ENCODE data around the gene ARFGAP1.
A peak's percentile ranks its signal among the peaks of the same experiment; 100 is the strongest.

The ARFGAP1 gene

GRCh38 chr20:63268671-63269439 lies 3.8 kb upstream of the ARFGAP1 start:
- Histone ChIP-seq H3K4me1 (ENCODE audit: control insufficient read depth in 2 of 2, insufficient read depth in 2 of 2, low read length in 2 of 2) (peaks cover 4 to 9% of the 10 kb centered on the region in 2 donors), H3K27me3 (ENCODE audit: control insufficient read depth in 2 of 2, insufficient read depth in 2 of 2, low read length in 2 of 2) (peaks cover 0 to 9% of the 10 kb centered on the region in 2 donors), H3K27ac (ENCODE audit: low read depth in 2 of 2, low read length in 2 of 2) (no peak overlapping the region), H3K36me3 (ENCODE audit: control insufficient read depth in 2 of 2, insufficient read depth in 2 of 2, low read length in 2 of 2) (no peaks in the 10 kb centered on the region), H3K4me3 (ENCODE audit: low read length in 2 of 2) (no peak overlapping the region), H3K9ac (ENCODE audit: low read depth in 1 of 2, low read length in 2 of 2) (no peak overlapping the region), H3K9me3 (ENCODE audit: control insufficient read depth in 2 of 2, low read length in 2 of 2) (no peaks in the 10 kb centered on the region)

DNA sequence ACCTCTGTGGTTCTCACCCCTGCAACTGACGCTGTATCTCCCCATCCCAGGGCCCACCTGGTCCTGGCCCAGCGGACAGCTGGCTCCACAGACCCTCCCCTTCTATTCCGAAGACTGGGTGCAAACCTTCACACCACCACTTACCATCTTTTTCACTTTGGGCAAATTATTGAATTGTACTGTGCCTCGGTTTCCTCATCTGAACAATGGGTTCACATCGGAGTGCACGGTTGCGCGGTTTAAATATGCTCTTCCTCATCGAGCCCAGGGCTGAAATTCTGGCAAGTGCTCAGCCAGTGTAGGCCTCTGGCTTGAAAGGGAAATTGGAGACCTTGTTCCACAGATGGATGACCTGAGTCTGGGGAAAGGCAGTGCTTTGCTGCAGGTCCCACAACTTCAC lies 2.9 kb upstream of the ARFGAP1 start:
- Histone ChIP-seq H3K27ac (ENCODE audit: low read depth in 2 of 2, low read length in 2 of 2) (no peak overlapping the region), H3K36me3 (ENCODE audit: control insufficient read depth in 2 of 2, insufficient read depth in 2 of 2, low read length in 2 of 2) (no peaks in the 10 kb centered on the region), H3K4me3 (ENCODE audit: low read length in 2 of 2) (no peak overlapping the region), H3K9ac (ENCODE audit: low read depth in 1 of 2, low read length in 2 of 2) (no peak overlapping the region), H3K27me3 (ENCODE audit: control insufficient read depth in 2 of 2, insufficient read depth in 2 of 2, low read length in 2 of 2) (peaks cover 0 to 9% of the 10 kb centered on the region in 2 donors), H3K4me1 (ENCODE audit: control insufficient read depth in 2 of 2, insufficient read depth in 2 of 2, low read length in 2 of 2) (peaks cover 7 to 11% of the 10 kb centered on the region in 2 donors), H3K9me3 (ENCODE audit: control insufficient read depth in 2 of 2, low read length in 2 of 2) (no peaks in the 10 kb centered on the region)

GRCh38 chr20:63270606-63271325 lies 1.8 kb upstream of the ARFGAP1 start:
- Histone ChIP-seq H3K4me1 (ENCODE audit: control insufficient read depth in 2 of 2, insufficient read depth in 2 of 2, low read length in 2 of 2) (peaks cover 8 to 11% of the 10 kb centered on the region in 2 donors), H3K27ac (ENCODE audit: low read depth in 2 of 2, low read length in 2 of 2) (no peak overlapping the region), H3K9me3 (ENCODE audit: control insufficient read depth in 2 of 2, low read length in 2 of 2) (no peaks in the 10 kb centered on the region), H3K27me3 (ENCODE audit: control insufficient read depth in 2 of 2, insufficient read depth in 2 of 2, low read length in 2 of 2) (peaks cover 0 to 8% of the 10 kb centered on the region in 2 donors), H3K36me3 (ENCODE audit: control insufficient read depth in 2 of 2, insufficient read depth in 2 of 2, low read length in 2 of 2) (no peaks in the 10 kb centered on the region), H3K4me3 (ENCODE audit: low read length in 2 of 2) (no peak overlapping the region), H3K9ac (ENCODE audit: low read depth in 1 of 2, low read length in 2 of 2) (no peak overlapping the region)

DNA sequence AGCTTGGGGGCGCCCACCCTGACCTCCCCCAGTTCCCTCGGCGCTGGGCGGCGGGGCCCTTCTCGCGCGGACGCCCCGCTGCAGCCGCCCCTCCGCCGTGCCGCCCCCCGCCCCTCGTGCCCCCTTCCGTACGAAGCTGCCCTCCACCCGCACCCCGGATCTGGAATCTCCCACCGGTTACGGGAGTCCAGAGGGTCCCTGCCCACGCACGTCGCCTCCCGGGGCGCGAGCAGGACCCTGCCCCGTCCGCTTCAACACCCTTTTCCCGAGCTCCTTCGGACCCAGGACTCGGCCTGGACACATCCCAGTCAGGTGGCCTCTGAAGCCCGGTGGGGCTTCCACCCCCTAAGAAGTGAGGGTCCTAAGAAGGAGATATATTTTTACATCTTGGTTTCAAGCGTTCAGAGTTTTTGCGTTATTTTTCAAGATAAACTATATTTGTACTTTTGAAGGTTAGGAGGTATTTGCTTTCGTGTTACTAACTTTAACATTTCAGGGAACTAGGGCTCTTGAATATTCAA lies 506 bp downstream of the ARFGAP1 start:
- Histone ChIP-seq H3K36me3 (ENCODE audit: control insufficient read depth in 2 of 2, insufficient read depth in 2 of 2, low read length in 2 of 2) (peaks cover 21% of the 10 kb centered on the region in 2 donors), H3K27me3 (ENCODE audit: control insufficient read depth in 2 of 2, insufficient read depth in 2 of 2, low read length in 2 of 2) (peaks cover 0 to 2% of the 10 kb centered on the region in 2 donors), H3K9me3 (ENCODE audit: control insufficient read depth in 2 of 2, low read length in 2 of 2) (no peaks in the 10 kb centered on the region), H3K9ac (ENCODE audit: low read depth in 1 of 2, low read length in 2 of 2) (peak overlapping the region; percentile 82 to 91), H3K4me3 (ENCODE audit: low read length in 2 of 2) (peak overlapping the region; percentile 81 to 85), H3K27ac (ENCODE audit: low read depth in 2 of 2, low read length in 2 of 2) (peak overlapping the region; percentile 13 to 38), H3K4me1 (ENCODE audit: control insufficient read depth in 2 of 2, insufficient read depth in 2 of 2, low read length in 2 of 2) (peaks cover 8 to 11% of the 10 kb centered on the region in 2 donors)

DNA sequence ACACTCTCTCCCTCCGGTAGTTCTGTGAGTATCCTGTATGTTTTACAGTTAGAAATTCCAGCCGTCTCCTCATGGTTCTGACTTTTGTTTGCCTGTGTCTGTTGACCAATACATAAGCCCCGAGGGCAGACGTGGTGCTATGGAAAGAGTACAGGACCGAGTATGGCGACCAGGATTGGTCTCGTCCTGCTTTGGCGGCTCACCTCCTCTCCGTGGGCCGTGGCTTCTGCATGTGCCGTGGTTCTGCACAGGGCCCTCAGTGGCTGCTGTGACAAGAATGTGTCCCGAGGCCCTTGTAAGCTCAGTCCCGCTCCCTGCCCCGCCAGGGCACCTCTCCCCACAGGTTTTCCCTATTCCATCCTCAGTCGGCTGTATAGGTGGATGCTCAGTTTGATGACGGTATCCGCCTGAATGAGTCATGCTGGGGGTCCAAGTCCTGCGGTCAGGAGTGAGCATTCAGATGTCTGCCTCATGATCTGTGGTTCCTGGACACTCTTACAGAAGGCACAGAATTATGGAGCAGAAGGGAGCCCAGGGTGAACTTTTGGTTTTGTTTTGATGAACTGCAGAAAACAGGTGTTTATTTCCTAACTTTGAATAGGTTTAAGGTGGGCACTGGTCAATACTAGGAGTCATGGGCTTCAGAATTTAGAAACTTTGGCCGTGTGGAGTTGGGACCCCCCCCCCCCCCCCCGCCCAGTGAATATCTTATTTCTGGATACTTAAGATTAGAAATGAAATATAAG lies 1.2 kb downstream of the ARFGAP1 start:
- Histone ChIP-seq H3K9me3 (ENCODE audit: control insufficient read depth in 2 of 2, low read length in 2 of 2) (no peaks in the 10 kb centered on the region), H3K27ac (ENCODE audit: low read depth in 2 of 2, low read length in 2 of 2) (no peak overlapping the region), H3K27me3 (ENCODE audit: control insufficient read depth in 2 of 2, insufficient read depth in 2 of 2, low read length in 2 of 2) (no peaks in the 10 kb centered on the region), H3K36me3 (ENCODE audit: control insufficient read depth in 2 of 2, insufficient read depth in 2 of 2, low read length in 2 of 2) (peaks cover 25 to 28% of the 10 kb centered on the region in 2 donors), H3K9ac (ENCODE audit: low read depth in 1 of 2, low read length in 2 of 2) (peak overlapping the region; percentile 82 to 91), H3K4me3 (ENCODE audit: low read length in 2 of 2) (peak overlapping the region; percentile 81 to 85), H3K4me1 (ENCODE audit: control insufficient read depth in 2 of 2, insufficient read depth in 2 of 2, low read length in 2 of 2) (peaks cover 8 to 11% of the 10 kb centered on the region in 2 donors)

DNA sequence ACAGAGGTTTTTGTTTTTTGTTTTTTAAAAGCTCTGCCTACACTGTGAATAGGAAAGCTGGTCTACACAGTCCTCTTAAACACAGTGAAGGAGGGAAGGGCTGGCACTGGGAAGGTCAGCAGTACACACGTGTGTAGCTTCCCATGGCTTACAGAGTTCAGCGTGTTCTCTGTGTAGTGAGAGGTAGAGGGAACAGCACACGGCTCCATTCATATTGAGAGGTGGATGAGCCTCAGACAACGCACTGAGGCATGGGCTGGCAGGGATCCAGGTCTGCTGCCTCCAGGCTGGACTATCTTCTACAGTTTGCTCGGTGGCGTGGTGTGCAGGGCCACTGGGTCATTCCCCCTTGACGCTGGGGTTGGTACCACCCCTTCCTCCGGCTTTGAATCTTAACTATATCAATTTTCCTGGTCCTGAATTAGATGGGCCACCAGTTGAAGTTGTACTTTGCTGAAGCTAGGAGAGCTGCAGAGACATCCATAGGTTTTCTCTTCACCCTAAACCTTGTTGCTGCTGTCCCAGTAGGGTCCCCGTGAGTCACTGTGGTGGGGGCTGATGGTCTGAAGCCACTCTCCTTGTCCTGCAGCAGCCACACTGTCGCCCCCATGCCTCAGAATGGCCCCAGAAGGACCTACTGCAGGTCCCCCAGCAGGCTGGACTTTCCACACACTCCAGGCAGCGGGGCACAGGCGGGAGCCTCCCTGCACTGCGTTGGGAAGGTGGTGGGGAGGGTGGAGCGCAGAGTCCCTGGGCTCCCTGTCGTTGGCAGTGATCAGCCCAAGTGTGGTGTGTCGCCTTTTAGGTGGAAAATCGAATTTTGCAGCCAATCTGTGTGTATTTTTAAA lies 2.0 kb downstream of the ARFGAP1 start:
- Histone ChIP-seq H3K9ac (ENCODE audit: low read depth in 1 of 2, low read length in 2 of 2) (no peak overlapping the region), H3K4me3 (ENCODE audit: low read length in 2 of 2) (no peak overlapping the region), H3K4me1 (ENCODE audit: control insufficient read depth in 2 of 2, insufficient read depth in 2 of 2, low read length in 2 of 2) (peaks cover 8 to 11% of the 10 kb centered on the region in 2 donors), H3K27me3 (ENCODE audit: control insufficient read depth in 2 of 2, insufficient read depth in 2 of 2, low read length in 2 of 2) (no peaks in the 10 kb centered on the region), H3K27ac (ENCODE audit: low read depth in 2 of 2, low read length in 2 of 2) (no peak overlapping the region), H3K36me3 (ENCODE audit: control insufficient read depth in 2 of 2, insufficient read depth in 2 of 2, low read length in 2 of 2) (peaks cover 27 to 33% of the 10 kb centered on the region in 2 donors), H3K9me3 (ENCODE audit: control insufficient read depth in 2 of 2, low read length in 2 of 2) (no peaks in the 10 kb centered on the region)

- H3K27ac ChIP-seq (ENCODE audit: low read depth in 2 of 2, low read length in 2 of 2), result no peak overlapping the region
- H3K9ac ChIP-seq (ENCODE audit: low read depth in 1 of 2, low read length in 2 of 2), result no peak overlapping the region
- H3K27me3 ChIP-seq (ENCODE audit: control insufficient read depth in 2 of 2, insufficient read depth in 2 of 2, low read length in 2 of 2), result no peaks in the 10 kb centered on the region
- H3K9me3 ChIP-seq (ENCODE audit: control insufficient read depth in 2 of 2, low read length in 2 of 2), result no peaks in the 10 kb centered on the region
- peaks cover 29 to 37% of the 10 kb centered on the region in 2 donors for H3K36me3 ChIP-seq (ENCODE audit: control insufficient read depth in 2 of 2, insufficient read depth in 2 of 2, low read length in 2 of 2)
- H3K4me3 ChIP-seq (ENCODE audit: low read length in 2 of 2), result no peak overlapping the region
- peaks cover 8 to 11% of the 10 kb centered on the region in 2 donors for H3K4me1 ChIP-seq (ENCODE audit: control insufficient read depth in 2 of 2, insufficient read depth in 2 of 2, low read length in 2 of 2)
Measured at GRCh38 chr20:63275825-63276224, 3.2 kb downstream of the ARFGAP1 start.

DNA sequence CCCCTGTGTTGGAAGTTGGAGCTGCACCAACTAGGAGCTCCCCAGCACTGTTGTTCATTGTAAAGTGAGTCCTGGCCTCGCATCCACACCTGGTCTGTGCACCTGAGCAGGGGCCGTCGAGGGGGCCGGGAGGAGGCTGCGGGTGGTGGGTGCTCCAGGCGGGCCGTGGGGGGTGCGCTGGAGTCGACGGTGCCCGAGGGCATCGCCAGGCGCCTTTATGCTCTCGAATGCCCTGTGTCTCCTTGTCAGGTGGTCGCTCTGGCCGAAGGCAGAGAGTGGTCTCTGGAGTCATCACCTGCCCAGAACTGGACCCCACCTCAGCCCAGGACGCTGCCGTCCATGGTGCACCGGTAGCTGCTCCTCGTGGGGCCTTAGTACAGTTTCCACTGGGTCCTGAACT lies 4.3 kb downstream of the ARFGAP1 start:
- Histone ChIP-seq H3K9ac (ENCODE audit: low read depth in 1 of 2, low read length in 2 of 2) (no peak overlapping the region), H3K36me3 (ENCODE audit: control insufficient read depth in 2 of 2, insufficient read depth in 2 of 2, low read length in 2 of 2) (peaks cover 36 to 44% of the 10 kb centered on the region in 2 donors), H3K27me3 (ENCODE audit: control insufficient read depth in 2 of 2, insufficient read depth in 2 of 2, low read length in 2 of 2) (no peaks in the 10 kb centered on the region), H3K4me3 (ENCODE audit: low read length in 2 of 2) (no peak overlapping the region), H3K27ac (ENCODE audit: low read depth in 2 of 2, low read length in 2 of 2) (no peak overlapping the region), H3K4me1 (ENCODE audit: control insufficient read depth in 2 of 2, insufficient read depth in 2 of 2, low read length in 2 of 2) (peaks cover 6 to 8% of the 10 kb centered on the region in 2 donors), H3K9me3 (ENCODE audit: control insufficient read depth in 2 of 2, low read length in 2 of 2) (no peaks in the 10 kb centered on the region)

GRCh38 chr20:63277466-63278272 lies 5.1 kb downstream of the ARFGAP1 start:
- Histone ChIP-seq H3K9ac (ENCODE audit: low read depth in 1 of 2, low read length in 2 of 2) (no peak overlapping the region), H3K36me3 (ENCODE audit: control insufficient read depth in 2 of 2, insufficient read depth in 2 of 2, low read length in 2 of 2) (peaks cover 39 to 48% of the 10 kb centered on the region in 2 donors), H3K9me3 (ENCODE audit: control insufficient read depth in 2 of 2, low read length in 2 of 2) (no peaks in the 10 kb centered on the region), H3K27ac (ENCODE audit: low read depth in 2 of 2, low read length in 2 of 2) (no peak overlapping the region), H3K4me3 (ENCODE audit: low read length in 2 of 2) (no peak overlapping the region), H3K27me3 (ENCODE audit: control insufficient read depth in 2 of 2, insufficient read depth in 2 of 2, low read length in 2 of 2) (no peaks in the 10 kb centered on the region), H3K4me1 (ENCODE audit: control insufficient read depth in 2 of 2, insufficient read depth in 2 of 2, low read length in 2 of 2) (peaks cover 6 to 8% of the 10 kb centered on the region in 2 donors)

Data from mucosa of rectum (tissue), 2 donors.